Glomerular visceral epithelial cell (primary cell): ENCODE data around the gene TTC24.

Experiments
- DNase-seq: peaks from one replicate; pipeline ENCODE4 v3.0.0-alpha.2; 2016; ENCODE audit errors: extremely low spot score

Gene TTC24

GRCh38 chr1:156554971-156555370, 24.6 kb upstream of the TTC24 start:
- DNase-seq: no peak

- no peak for DNase-seq
Observed at GRCh38 chr1:156555715-156556114, 23.8 kb upstream of the TTC24 start.

GRCh38 chr1:156556354-156556753, 23.2 kb upstream of the TTC24 start:
- DNase-seq: no peak

GRCh38 chr1:156559086-156559796, 20.3 kb upstream of the TTC24 start:
- DNase-seq: no peak

- DNase-seq: no peak
Observed at GRCh38 chr1:156559797-156560385, 19.6 kb upstream of the TTC24 start.

GRCh38 chr1:156560585-156561163, 18.8 kb upstream of the TTC24 start:
- DNase-seq: no peak

GRCh38 chr1:156565519-156565918, 14.0 kb upstream of the TTC24 start:
- no peak for DNase-seq

GRCh38 chr1:156566436-156566835, 13.1 kb upstream of the TTC24 start:
- DNase-seq: no peak

GRCh38 chr1:156571261-156571852, 8.2 kb upstream of the TTC24 start:
- DNase-seq: peak; percentile 85

GRCh38 chr1:156571919-156572662, 7.4 kb upstream of the TTC24 start, which contains the start of gene IQGAP3:
Gene IQGAP3, minus strand, starts transcription at chr1:156572565. Its CDS starts 36 bp downstream, at chr1:156572529.
- peak; percentile 87 for DNase-seq

- DNase-seq: no peak
Observed at GRCh38 chr1:156572663-156573018, 6.9 kb upstream of the TTC24 start.

- DNase-seq: no peak
Observed at GRCh38 chr1:156574039-156574633, 5.4 kb upstream of the TTC24 start.

GRCh38 chr1:156577550-156577949, 2.0 kb upstream of the TTC24 start:
- DNase-seq: no peak

GRCh38 chr1:156578055-156578454, 1.5 kb upstream of the TTC24 start:
- DNase-seq: no peak

GRCh38 chr1:156581661-156582387, 2.3 kb downstream of the TTC24 start:
- DNase-seq: no peak

- DNase-seq: no peak
Observed at GRCh38 chr1:156582388-156583017, 3.0 kb downstream of the TTC24 start.

GRCh38 chr1:156583821-156584622, 4.5 kb downstream of the TTC24 start:
- peak; percentile 85 for DNase-seq

- DNase-seq: no peak
Observed at GRCh38 chr1:156584813-156585212, 5.3 kb downstream of the TTC24 start.

- DNase-seq: no peak
Observed at GRCh38 chr1:156586323-156586722, 6.8 kb downstream of the TTC24 start.
